Smooth muscle cell (in vitro differentiated cells): ENCODE measurements around the gene INPP4B. TPM values are rescaled to one million over a fixed set of nuclear protein-coding genes. Genes with fewer than 3 reads are reported as not detected.

Source experiments
- DNase-seq: peaks from one replicate; lab custom pipeline; 2025; ENCODE audit not compliant: unreplicated experiment; lab: John Stamatoyannopoulos, UW
- H2AFZ ChIP-seq: fragments of 200-600 bp; sonication (generic); 2 replicates; pipeline ENCODE4 v1.6.0; 2016; ENCODE audit warnings: antibody characterized with exemption, low read depth, mild to moderate bottlenecking
- H3F3A ChIP-seq: fragments of 200-600 bp; sonication (generic); 2 replicates; pipeline ENCODE4 v1.6.0; 2017; ENCODE audit warnings: antibody characterized with exemption, low read depth
- H3K27ac ChIP-seq: fragments of 200-600 bp; sonication (generic); 2 replicates; pipeline ENCODE4 v1.5.1; 2016; ENCODE audit warnings: low read depth, mild to moderate bottlenecking
- H3K27me3 ChIP-seq: fragments of 200-600 bp; sonication (generic); 2 replicates; pipeline ENCODE4 v1.6.1; 2016; ENCODE audit warnings: low read depth, mild to moderate bottlenecking
- H3K36me3 ChIP-seq: fragments of 200-600 bp; sonication (generic); 2 replicates; pipeline ENCODE4 v1.5.1; 2016; ENCODE audit warnings: low read depth
- H3K4me1 ChIP-seq: fragments of 200-600 bp; sonication (generic); 2 replicates; pipeline ENCODE4 v1.5.1; 2016; ENCODE audit warnings: low read depth
- H3K4me2 ChIP-seq: fragments of 200-600 bp; sonication (generic); 2 replicates; pipeline ENCODE4 v1.6.0; 2016; ENCODE audit warnings: mild to moderate bottlenecking
- H3K4me3 ChIP-seq: fragments of 200-600 bp; sonication (generic); 2 replicates; pipeline ENCODE4 v1.5.1; 2016; ENCODE audit warnings: mild to moderate bottlenecking
- H3K79me2 ChIP-seq: fragments of 200-600 bp; sonication (generic); 2 replicates; pipeline ENCODE4 v1.6.0; 2016; ENCODE audit warnings: low read depth, mild to moderate bottlenecking
- H3K9ac ChIP-seq: fragments of 200-600 bp; sonication (generic); 2 replicates; pipeline ENCODE4 v1.6.0; 2016; ENCODE audit warnings: low read depth
- H3K9me3 ChIP-seq: fragments of 200-600 bp; sonication (generic); replicated peaks from 2 replicates; pipeline ENCODE4 v1.5.1; 2016; ENCODE audit warnings: low read depth
- H4K20me1 ChIP-seq: fragments of 200-600 bp; sonication (generic); 2 replicates; pipeline ENCODE4 v1.6.0; 2016; ENCODE audit warnings: low read depth
- CTCF ChIP-seq: fragments of 200-600 bp; sonication (generic); IDR thresholded peaks from 2 replicates; pipeline ENCODE4 v1.5.1; 2017; ENCODE audit warnings: borderline replicate concordance, mild to moderate bottlenecking, antibody characterized with exemption; ENCODE audit not compliant: insufficient read depth, poor library complexity, severe bottlenecking
- WGBS: methylation state at CpG from one replicate; pipeline ENCODE4 v1.1.7; 2016; ENCODE audit warnings: low lambda C conversion rate; 5-methylcytosine and 5-hydroxymethylcytosine counted together
- polyA plus RNA-seq: library from polyadenylated mRNA; unstranded; fragments of >200 nt; fragmentation: Nextera tagmentation; extraction: Ambion mirVana; gene quantifications from 2 replicates; pipeline ENCODE4 v1.2.1, GENCODE V29; 2016
- total RNA-seq: library from RNA; depleted of rRNA; stranded (reverse); fragments of >200 nt; gene quantifications from 2 replicates; pipeline ENCODE4 v1.2.3, GENCODE V29; 2014

INPP4B gene
- total and polyA plus RNA-seq, 2 experiments from 2014 or later, result 2.0 to 10.9 TPM

- no peak for TF ChIP-seq CTCF
- Histone ChIP-seq H2AFZ (no peak overlapping the region), H3F3A (no peaks in the 10 kb centered on the region), H3K9ac (no peak overlapping the region), H3K4me2 (no peak overlapping the region), H3K36me3 (no peaks in the 10 kb centered on the region), H3K27ac (no peak overlapping the region), H3K79me2 (no peaks in the 10 kb centered on the region), H3K27me3 (no peaks in the 10 kb centered on the region), H3K4me3 (no peak overlapping the region), H3K4me1 (no peaks in the 10 kb centered on the region), H4K20me1 (no peaks in the 10 kb centered on the region), H3K9me3 (no peaks in the 10 kb centered on the region)
- no peak for DNase-seq
- 85% methylated on average over 4 of the region's 4 CpGs for WGBS
Observed at GRCh38 chr4:142467088-142467487, 379.0 kb downstream of the INPP4B start.

GRCh38 chr4:142465526-142465925, 380.6 kb downstream of the INPP4B start:
- 94% methylated on average over 1 of the region's 1 CpG for WGBS

GRCh38 chr4:142463206-142463605, 382.9 kb downstream of the INPP4B start:
- Histone ChIP-seq H3K79me2 (no peaks in the 10 kb centered on the region), H3K4me2 (no peak overlapping the region), H3K4me1 (no peaks in the 10 kb centered on the region), H3F3A (no peaks in the 10 kb centered on the region), H3K36me3 (no peaks in the 10 kb centered on the region), H3K4me3 (no peak overlapping the region), H4K20me1 (no peaks in the 10 kb centered on the region), H3K9ac (no peak overlapping the region), H3K27me3 (no peaks in the 10 kb centered on the region), H3K27ac (no peak overlapping the region), H3K9me3 (no peaks in the 10 kb centered on the region), H2AFZ (no peak overlapping the region)
- no peak for DNase-seq
- no peak for TF ChIP-seq CTCF
- WGBS, result 74% methylated on average over 2 of the region's 2 CpGs

More at GRCh38 chr4:142465526-142465925, 380.6 kb downstream of the INPP4B start:
- no peaks in the 10 kb centered on the region for H4K20me1 ChIP-seq
- H3K4me2 ChIP-seq, result no peak overlapping the region
- no peaks in the 10 kb centered on the region for H3K79me2 ChIP-seq
- H3F3A ChIP-seq, result no peaks in the 10 kb centered on the region
- H3K4me3 ChIP-seq, result no peak overlapping the region
- no peak for DNase-seq
- H2AFZ ChIP-seq, result no peak overlapping the region
- H3K4me1 ChIP-seq, result no peaks in the 10 kb centered on the region
- TF ChIP-seq CTCF, result no peak
- no peaks in the 10 kb centered on the region for H3K27me3 ChIP-seq
- H3K36me3 ChIP-seq, result no peaks in the 10 kb centered on the region
- H3K27ac ChIP-seq, result no peak overlapping the region
- H3K9me3 ChIP-seq, result no peaks in the 10 kb centered on the region
- H3K9ac ChIP-seq, result no peak overlapping the region

- Histone ChIP-seq H3K4me3 (no peak overlapping the region), H3K27ac (no peak overlapping the region), H3K27me3 (no peaks in the 10 kb centered on the region), H4K20me1 (no peaks in the 10 kb centered on the region), H2AFZ (no peak overlapping the region), H3K79me2 (no peaks in the 10 kb centered on the region), H3K9me3 (no peaks in the 10 kb centered on the region), H3F3A (no peaks in the 10 kb centered on the region), H3K4me2 (no peak overlapping the region), H3K9ac (no peak overlapping the region), H3K36me3 (no peaks in the 10 kb centered on the region), H3K4me1 (peaks cover 4% of the 10 kb centered on the region)
- no peak for TF ChIP-seq CTCF
- no peak for DNase-seq
- WGBS, result 73% methylated on average over 6 of the region's 6 CpGs
Observed at GRCh38 chr4:142452161-142452855, 393.8 kb downstream of the INPP4B start.
